Progenitor cell of endocrine pancreas (in vitro differentiated cells): ENCODE data around the gene DPP4. TPM values are rescaled to one million over a fixed set of nuclear protein-coding genes. Genes with fewer than 3 reads are reported as not detected.
"Not testable (repeated sequence)": the region's sequence is repeated elsewhere in the genome, so short reads cannot be mapped to it uniquely, and the experiment has no call there.

Experiments used
- DNase-seq: peaks from one replicate; pipeline ENCODE4 v3.0.0; 2021; ENCODE audit warnings: low spot score; ENCODE audit not compliant: unreplicated experiment
- H3K27ac Mint-ChIP-seq: 2 replicates; pipeline ENCODE4 v1.8.0; 2021; ENCODE audit warnings: mild to moderate bottlenecking, moderate library complexity, mixed read lengths
- H3K27me3 Mint-ChIP-seq: 2 replicates; pipeline ENCODE4 v1.8.0; 2021; ENCODE audit warnings: mixed read lengths
- H3K36me3 Mint-ChIP-seq: 2 replicates; pipeline ENCODE4 v1.8.0; 2022; ENCODE audit warnings: mixed read lengths; ENCODE audit not compliant: insufficient read depth
- H3K4me1 Mint-ChIP-seq: 2 replicates; pipeline ENCODE4 v1.8.0; 2021; ENCODE audit warnings: low read depth, mixed read lengths
- H3K4me3 Mint-ChIP-seq: 2 replicates; pipeline ENCODE4 v1.8.0; 2021; ENCODE audit warnings: low read depth, mild to moderate bottlenecking, moderate library complexity, mixed read lengths
- H3K9me3 Mint-ChIP-seq: 2 replicates; pipeline ENCODE4 v1.8.0; 2021; ENCODE audit warnings: low read depth, mixed read lengths
- CTCF ChIP-seq: fragments of 200-600 bp; sonication (generic); IDR thresholded peaks from one replicate; pipeline ENCODE4 v1.5.0; 2021; ENCODE audit warnings: antibody characterized with exemption, mild to moderate bottlenecking; ENCODE audit not compliant: unreplicated experiment
- total RNA-seq: library from RNA; stranded (reverse); gene quantifications from 2 replicates; pipeline ENCODE4 v1.2.1, GENCODE V29; 2021

DPP4 gene
- total RNA-seq, 1 donor from 2014 or later = 3.2 TPM

DNA sequence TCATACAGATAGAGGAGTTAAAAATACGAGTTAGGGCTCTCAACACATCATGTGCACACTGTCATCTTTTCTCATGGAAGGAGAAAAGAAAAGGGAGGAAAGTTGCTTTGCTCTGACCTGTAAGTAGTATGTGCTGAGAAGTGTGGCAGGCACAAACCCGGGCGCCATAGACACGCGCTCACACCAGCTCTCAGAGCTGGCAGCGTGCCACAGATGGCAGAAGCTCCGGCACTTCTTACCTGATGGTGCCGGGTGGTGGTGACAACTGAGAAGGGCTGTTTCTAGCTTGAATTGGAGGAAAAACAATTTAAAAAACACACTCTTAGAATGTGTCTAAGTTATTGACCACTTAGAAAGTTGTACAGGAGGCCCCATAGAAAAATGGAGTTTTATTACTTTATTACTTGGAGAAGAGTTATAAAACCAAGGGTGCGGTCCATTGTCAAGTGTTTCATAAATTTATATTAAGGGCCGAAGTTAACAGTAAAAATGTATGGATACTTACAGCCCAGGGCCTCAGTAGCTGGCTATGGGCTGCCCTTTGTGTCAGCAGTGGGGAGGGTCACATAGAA is 92.2 kb downstream of the DPP4 start:
- no peaks in the 10 kb centered on the region for H3K36me3 Mint-ChIP-seq
- H3K27me3 Mint-ChIP-seq = peaks cover 11% of the 10 kb centered on the region
- no peaks in the 10 kb centered on the region for H3K4me1 Mint-ChIP-seq
- no peak overlapping the region for H3K4me3 Mint-ChIP-seq
- no peaks in the 10 kb centered on the region for H3K9me3 Mint-ChIP-seq
- no peak for TF ChIP-seq CTCF
- H3K27ac Mint-ChIP-seq = no peak overlapping the region
- DNase-seq = no peak

GRCh38 chr2:161980976-161981375 is 93.0 kb downstream of the DPP4 start:
- no peak overlapping the region for H3K4me3 Mint-ChIP-seq
- H3K36me3 Mint-ChIP-seq = no peaks in the 10 kb centered on the region
- H3K4me1 Mint-ChIP-seq = no peaks in the 10 kb centered on the region
- no peak for DNase-seq
- no peaks in the 10 kb centered on the region for H3K9me3 Mint-ChIP-seq
- H3K27ac Mint-ChIP-seq = no peak overlapping the region
- TF ChIP-seq CTCF = no peak
- peaks cover 11% of the 10 kb centered on the region for H3K27me3 Mint-ChIP-seq

- H3K27ac Mint-ChIP-seq = no peak overlapping the region
- H3K4me3 Mint-ChIP-seq = no peak overlapping the region
- H3K9me3 Mint-ChIP-seq = no peaks in the 10 kb centered on the region
- no peaks in the 10 kb centered on the region for H3K36me3 Mint-ChIP-seq
- peaks cover 11% of the 10 kb centered on the region for H3K27me3 Mint-ChIP-seq
- TF ChIP-seq CTCF = no peak
- no peak for DNase-seq
- no peaks in the 10 kb centered on the region for H3K4me1 Mint-ChIP-seq
These were observed 94.5 kb downstream of the DPP4 start for GRCh38 chr2:161979490-161979889.

DNA sequence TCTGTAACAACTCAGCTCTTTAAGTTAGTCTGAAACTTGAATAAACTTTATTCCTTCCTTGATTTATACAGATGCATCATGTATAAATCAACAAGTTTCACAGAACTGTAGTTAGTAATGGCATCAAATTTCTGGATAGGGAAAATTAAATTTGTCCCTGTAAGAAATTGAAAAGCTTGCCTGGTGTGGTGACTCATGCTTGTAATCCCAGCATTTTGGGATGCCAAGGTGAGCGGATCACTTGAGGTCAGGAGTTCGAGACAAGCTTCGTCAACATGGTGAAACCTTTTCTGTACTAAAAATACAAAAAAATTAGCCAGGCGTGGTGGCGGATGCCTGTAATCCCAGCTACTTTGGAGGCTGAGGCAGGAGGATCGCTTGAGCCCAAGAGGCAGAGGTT is 96.1 kb downstream of the DPP4 start:
- H3K27me3 Mint-ChIP-seq, H3K4me3 Mint-ChIP-seq, H3K9me3 Mint-ChIP-seq, DNase-seq, H3K36me3 Mint-ChIP-seq, H3K27ac Mint-ChIP-seq, H3K4me1 Mint-ChIP-seq: not testable (repeated sequence)

GRCh38 chr2:161976917-161977316 is 97.1 kb downstream of the DPP4 start:
- no peaks in the 10 kb centered on the region for H3K36me3 Mint-ChIP-seq
- no peaks in the 10 kb centered on the region for H3K9me3 Mint-ChIP-seq
- H3K4me1 Mint-ChIP-seq = no peaks in the 10 kb centered on the region
- H3K27me3 Mint-ChIP-seq = peaks cover 4% of the 10 kb centered on the region
- no peak for DNase-seq
- H3K4me3 Mint-ChIP-seq = no peak overlapping the region
- no peak for TF ChIP-seq CTCF
- no peak overlapping the region for H3K27ac Mint-ChIP-seq

GRCh38 chr2:161976295-161976694 is 97.7 kb downstream of the DPP4 start:
- Mint-ChIP-seq H3K27me3 (no peaks in the 10 kb centered on the region), H3K4me3 (no peak overlapping the region), H3K9me3 (no peaks in the 10 kb centered on the region), H3K27ac (no peak overlapping the region), H3K36me3 (no peaks in the 10 kb centered on the region), H3K4me1 (no peaks in the 10 kb centered on the region)
- DNase-seq = no peak
- no peak for TF ChIP-seq CTCF
